ENCODE data around the gene E2F1.
"Not testable (repeated sequence)": the region's sequence is repeated elsewhere in the genome, so short reads cannot be mapped to it uniquely, and the experiment has no call there.

E2F1 gene

DNA sequence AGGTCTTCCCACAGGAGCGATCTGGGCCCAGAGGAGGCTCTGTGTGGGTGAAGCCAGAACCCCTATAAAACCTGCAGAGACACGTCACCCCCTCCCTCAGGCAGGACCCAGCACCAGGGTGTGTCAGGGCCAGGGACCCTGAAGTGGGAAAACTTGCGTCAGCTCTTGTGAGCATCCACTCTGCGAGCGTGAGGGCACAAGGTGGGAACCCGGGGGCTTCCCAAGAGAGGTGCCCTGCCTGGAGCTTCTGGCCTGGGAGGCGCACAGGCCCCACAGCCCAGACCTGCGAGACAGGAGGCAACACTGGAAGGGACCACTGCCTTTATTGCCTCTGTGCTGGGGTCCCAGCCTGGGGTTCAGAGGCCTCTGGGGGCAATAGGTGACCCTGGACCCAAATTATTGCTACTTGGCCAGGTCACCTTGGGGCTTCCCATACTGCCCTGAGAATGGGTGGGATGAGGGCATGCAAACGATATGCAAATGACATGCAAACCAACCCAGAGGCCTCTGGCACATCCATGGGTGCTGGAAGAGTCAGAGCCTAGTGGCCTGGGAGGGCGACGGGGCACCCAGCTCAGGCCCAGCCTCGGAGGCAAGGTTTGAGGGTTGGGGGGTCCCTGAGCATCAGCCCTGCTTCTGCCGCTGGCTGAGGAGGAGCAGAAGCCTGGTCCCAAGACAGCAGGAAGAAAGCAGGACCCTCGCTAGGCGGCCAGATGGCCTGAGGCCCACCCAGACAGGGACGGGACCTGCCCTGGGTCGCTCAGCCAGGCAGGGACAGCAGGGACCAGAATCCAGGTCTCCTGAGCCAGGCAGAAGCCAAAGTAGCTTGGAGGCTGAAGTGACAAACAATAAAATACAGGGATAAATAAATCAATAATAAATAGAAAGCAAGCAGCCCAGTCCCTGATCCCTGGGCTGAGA is 29.1 kb downstream of the E2F1 start:
- DNase-seq: peak; percentile 7

DNA sequence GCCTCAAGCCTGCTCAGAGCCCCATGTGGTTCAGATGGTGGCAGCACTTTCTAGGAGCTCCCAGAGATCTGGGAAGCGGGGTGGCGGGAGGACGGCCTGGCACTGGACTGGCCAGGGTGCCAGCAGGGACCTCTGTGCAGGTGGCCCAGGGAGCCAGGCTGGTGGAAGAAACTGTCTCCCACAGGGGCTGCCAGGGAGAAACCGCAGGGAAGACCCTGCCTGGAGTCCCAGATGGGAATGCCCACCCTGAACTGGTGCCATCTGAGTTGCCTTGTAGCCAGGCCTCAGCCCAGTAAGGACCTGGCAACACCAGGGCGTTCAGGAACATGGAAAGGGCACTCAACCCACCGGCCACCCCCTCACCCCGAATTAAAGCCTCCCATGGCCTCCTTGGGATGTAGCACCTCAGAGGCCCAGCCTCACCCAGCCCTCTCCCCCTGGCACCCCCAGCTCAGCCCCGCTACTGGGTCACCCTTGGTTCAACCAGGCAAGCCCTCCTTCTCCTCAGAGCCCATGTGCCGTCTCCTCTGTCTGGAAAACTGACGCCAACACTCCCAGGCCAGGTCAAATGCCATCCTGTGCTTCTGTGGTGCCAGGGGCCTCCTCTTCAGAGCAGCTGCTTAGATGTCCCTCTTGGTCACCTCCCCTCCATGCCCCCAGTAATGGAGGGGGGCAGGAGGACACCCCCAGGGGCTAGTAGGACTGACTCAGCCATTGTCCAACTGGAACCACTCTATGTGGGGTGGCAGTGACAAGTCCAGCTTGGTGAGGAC is 30.0 kb downstream of the E2F1 start:
- DNase-seq: no peak

DNA sequence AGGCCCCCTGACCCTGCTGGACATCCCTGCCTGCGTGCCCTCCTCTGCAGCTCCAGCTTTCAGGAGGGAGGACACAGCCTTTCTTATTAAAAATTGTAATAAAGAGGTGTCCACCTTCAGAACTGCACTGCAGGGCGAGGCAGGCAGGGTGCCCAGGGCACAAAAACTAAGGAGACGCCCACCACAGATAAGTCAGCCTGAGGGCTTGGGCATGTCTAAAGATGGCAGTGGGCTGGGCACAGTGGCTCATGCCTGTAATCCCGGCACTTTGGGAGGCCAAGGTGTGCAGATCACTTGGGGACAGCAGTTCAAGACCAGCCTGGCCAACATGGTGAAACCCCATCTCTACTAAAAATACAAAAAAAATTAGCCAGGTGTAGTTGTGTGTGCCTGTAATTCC is 31.0 kb downstream of the E2F1 start:
- DNase-seq: peak; percentile 2

DNA sequence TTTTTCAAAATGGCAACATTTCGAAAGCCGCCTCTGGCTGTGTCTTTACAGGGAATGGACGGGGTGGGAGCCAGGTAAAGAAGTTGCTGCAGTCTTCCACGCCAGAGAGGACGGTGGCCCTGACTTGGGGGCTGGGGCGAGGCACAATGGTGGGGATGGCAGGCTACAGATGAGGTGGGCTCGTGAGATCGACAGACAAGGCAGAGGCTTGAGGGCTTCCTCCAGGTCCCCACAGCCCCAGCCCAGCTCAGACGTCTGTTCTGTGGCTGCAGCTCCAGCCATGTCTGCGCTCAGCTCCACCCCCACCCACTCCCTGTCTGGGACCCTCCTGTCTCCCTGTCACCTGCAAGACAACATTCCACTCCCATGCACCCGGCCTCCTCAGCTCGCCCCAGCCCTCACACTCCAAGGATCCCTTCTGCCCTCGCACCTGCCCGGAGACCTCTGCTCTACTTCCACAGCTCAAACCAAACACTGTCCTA is 31.5 kb downstream of the E2F1 start:
- DNase-seq: peak; percentile 11

DNA sequence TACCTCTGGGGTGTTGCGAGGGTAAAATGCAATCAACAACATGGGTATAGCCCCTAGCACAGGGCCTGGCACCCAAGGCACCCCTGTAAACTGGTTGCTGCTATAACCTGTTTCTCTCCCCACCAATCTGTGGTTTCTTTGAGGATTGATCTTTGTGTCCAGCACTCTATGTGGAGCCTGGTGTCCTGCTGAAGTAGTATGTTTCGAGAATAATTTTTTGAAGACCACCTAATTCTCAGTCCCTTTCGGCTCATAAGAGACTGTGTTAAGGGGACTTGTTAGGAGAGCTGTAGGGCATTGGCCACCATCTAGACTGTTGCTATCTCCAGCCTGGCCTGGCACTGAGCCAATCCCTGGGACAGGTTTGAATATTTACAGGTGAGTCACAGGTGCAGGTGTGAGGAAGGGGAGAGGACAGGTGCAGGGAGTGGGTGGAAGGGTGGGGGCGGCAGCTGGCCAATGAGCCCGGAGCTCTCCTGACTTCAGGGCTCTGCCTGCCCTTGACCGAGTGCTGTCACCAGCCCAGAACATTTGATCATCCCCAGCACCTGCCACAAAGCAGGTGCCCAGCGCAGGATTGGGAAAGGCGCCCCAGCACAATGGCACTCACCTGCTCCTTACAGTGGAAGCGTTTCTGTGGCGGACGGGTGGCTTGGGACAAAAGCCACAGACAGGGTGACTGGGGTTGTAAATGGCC is 32.1 kb downstream of the E2F1 start:
- peak; percentile 6 for DNase-seq

DNA sequence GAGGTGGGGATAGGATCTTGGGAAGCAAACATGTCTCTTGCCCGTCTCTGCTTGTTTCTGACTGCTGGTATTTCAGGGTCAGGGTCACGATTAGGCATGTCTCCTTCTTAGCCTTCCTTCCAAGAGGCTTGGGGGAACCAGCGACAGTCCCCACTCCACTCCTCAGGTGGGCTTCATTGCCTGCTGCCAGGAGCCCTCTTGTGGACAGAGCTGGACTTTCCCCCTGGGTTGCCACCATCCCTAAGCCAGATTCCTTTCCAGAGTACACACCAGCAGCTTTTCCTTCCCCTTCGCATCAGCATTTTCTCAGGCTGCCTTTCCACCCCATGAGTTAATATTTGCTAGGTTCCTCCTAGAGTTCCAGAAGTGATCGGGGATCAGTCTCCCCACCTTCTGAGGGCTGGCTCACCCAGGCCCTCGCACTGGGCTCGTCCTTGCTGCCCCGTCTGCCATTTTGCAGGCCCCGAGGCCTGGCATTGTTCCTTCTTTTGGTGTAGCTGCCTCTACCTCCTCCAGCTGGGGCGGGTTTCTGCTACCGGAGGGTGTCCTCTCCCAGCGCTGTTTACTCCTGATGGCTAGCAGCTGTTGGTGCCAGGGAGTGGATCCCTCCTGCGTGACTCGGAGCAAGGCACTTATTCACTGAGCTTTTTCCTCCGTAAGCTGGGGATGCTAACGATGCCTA is 32.8 kb downstream of the E2F1 start:
- DNase-seq: peak; percentile 85

DNA sequence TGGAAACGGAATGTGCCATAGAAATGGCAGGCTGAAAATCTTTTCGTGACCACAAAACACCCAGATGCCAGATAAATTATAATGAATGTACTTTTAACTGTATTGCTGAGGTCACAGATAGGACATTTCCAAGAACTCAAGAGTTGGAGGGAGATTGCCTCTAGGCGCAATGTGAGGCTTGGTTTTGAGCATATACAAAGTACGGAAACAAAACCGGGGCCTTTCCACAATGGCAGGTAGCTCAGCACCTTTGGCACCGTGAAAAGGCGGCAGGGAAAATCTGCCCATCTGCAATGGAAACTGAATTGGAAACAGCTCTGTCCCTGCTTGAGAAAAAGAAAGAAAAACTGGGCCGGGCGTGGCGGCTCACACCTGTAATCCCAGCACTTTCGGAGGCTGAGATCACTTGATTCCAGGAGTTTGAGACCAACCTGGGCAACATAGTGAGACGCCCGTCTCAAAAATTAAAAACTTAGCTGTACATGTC is 34.6 kb downstream of the E2F1 start:
- no peak for DNase-seq

DNA sequence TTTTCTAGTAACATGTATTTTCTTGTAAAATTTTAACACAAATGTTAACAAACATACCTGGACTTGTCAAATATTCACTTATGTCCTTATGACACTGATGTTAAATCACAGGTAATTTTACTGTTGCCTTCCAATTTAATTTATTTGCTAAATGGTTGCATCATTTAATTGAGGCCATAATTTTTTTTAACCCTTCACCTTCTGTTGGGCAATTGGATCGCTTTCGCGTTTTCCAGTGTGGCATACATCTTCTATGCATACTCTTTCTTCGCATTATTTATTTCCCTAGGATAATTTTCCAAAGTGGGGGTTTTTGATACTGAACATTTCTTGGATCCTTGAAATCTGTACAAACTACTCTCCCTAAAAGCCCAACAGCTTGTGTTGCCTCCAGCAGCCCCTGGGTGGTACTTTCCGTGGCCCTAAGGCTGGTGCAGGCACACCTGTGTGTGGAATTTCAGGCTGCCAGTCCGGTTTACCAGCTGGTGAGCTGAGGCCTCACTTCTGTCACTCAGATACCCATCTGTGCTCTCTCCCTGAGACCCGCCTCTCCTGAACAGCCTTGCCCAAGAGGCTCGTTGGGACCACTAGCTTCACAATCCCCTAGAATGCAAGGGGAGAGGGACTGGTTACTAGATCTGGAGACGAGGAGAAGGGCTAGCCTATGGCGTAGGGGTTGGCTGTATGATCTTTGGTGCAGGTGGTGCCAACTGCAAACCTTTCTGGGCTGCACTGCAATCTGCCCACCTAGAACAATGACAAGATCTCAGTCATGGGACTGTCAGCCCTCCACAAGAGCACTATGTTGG is 35.2 kb downstream of the E2F1 start:
- peak; percentile 15 for DNase-seq

DNA sequence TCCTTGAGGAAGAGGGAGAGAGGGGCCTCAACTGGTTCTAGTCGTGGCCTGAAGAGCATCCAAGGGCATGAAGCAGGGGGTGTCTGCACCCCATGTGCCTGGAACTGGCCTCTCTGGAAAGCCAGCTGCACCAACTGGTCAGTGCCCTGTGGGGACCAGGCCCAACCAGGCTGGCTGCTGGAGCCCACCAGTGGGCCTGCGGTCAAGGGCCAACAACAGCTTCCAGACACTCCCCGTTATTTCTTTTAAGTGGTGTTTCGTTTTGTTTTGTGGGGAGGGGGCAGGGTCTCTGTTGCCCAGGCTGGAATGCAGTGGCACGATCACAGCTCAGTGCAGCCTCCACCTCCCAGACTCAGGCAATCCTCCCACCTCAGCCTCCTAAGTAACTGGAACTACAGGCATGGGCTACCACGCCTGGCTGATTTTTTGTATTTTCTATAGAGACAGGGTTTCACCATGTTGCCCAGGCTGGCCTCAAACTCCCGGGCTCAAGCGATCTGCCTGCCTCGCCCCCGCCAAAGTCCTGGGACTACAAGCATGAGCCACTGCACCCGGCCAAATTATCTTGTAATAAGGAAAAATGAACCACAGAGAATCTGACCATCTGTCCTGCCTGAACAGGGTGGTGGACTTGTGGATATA is 36.0 kb downstream of the E2F1 start:
- DNase-seq: peak; percentile 6

DNA sequence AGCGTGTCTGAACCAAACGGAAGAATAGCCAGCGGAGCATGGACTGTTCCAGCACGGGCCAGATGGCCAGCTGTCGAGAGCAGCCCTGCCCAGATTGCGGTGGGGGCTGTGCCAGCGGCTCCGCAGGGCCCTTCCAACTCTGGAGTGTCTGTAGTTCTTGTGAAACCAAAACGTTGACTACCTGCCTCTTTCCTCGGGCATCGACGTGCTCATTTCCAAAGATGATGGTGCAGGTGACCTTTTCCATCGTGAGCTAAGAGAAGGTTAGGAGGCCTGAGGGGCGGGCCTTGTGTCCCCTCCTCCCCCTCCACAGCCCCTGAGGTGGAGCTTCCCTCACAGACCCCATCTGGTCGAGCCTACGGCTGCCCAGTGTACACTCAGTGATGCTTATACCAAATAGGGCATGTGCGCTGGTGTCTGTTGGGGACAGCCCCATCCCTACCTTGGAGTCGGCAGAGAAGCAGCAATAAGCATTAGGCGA is 36.9 kb downstream of the E2F1 start:
- peak; percentile 63 for DNase-seq

DNA sequence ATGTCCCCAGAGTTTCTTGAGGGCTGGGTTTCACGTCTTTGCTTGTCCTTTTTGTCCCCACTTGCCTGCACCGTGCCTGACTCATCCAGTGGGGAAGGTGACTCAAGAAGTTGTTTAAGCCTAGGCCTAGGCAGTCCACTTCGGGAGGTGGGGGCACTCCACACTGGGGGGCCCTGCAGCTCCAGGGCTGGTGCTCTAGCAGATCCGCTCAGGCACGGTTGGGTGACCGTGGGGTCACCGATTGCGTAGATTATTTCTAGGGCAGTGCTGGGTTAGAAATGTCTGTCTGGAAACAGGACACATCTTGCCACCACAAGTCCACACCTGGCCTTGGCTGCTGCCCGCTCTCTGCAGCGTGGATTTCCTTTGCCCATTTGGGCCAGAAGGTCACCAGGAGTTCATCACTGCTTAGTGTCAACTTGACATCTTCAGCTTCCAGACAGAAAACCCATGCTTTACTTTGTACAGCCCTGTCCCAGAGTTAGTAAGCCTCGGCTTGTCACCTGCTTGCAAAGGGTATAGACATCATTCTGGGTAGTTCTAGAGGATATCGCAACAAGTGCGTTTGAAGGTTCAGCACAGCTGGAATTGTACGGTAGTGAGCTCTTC is 37.7 kb downstream of the E2F1 start:
- peak; percentile 36 for DNase-seq

DNA sequence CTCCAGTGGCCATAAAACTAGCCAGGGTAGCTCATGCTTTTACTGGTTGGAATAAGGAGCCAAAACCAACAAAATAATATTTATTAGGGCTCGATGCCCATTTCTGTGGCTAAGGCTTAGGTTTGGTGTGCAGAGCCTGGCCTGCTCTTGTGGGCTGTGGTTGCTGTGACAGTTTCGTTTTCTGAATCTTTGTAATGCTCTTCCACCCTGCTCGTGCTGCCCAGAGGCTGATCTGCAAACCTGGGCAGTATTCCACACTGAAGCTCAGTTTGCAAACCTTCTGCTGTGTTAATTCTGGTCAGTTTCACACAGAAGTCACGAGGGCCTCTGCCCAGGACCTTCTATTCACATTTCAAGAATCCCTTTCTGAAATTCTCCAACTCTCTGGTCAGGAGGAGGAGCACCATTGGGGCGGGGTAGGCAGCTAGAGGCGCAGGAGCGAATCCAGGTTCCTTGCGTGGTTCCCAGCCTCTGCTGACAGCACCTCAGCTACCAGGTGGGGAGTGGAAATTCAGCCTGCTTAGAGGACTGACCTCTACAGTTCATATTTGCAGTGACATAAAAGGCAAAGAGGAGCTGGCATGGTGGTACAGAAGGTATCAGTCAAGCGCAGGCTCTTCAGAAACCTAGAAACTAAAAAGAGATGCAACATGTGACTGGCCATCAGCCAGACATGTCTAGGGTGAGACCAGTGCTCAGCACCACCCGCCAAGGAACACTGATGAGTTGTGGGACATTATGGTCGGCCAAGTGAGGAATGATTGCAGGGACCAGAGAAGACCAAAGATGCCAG is 38.4 kb downstream of the E2F1 start:
- DNase-seq: peak; percentile 6

DNA sequence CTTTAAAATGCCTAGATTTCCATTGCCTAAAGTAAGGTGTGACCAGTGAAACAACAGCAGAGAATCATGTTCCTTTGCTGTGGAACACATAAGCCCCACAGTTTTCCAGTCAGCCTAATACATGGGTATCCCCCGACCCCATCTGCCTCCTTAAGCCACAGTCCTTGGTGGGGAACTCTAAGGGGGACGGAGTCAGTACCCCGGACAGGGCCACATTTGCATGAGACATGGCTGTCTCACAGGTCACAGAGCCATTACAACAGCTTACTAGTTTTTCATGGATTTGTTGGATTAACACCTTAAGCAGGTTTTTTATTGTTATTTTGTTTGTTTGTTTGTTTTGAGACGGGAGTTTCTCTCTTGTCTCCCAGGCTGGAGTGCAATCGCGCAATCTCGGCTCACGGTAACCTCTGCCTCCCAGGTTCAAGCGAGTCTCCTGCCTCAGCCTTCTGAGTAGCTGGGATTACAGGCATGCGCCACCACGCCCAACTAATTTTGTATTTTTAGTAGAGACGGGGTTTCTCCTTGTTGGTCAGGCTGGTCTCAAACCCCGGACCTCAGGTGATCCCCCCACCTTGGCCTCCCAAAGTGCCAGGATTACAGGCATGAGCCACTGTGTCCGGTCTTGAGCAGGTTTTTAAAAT is 39.1 kb downstream of the E2F1 start:
- DNase-seq: not testable (repeated sequence)

DNA sequence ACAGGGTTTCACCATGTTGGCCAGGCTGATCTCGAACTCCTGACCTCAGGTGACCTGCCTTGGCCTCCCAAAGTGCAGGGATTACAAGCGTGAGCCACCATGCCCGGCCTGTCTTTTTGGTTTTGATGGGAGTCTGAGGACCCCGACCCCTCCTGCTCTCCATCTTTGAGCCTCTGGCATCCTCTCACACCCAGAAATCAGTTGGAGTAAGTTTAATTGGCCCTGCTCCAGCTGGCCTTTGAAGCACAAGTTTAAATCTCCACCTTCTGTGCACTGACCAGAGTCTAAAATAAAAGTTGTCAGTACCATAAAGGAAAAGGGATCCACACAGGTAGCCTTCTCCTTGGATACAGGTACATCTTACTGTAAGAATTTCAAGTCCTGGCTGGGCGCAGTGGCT is 40.0 kb downstream of the E2F1 start:
- no peak for DNase-seq

DNA sequence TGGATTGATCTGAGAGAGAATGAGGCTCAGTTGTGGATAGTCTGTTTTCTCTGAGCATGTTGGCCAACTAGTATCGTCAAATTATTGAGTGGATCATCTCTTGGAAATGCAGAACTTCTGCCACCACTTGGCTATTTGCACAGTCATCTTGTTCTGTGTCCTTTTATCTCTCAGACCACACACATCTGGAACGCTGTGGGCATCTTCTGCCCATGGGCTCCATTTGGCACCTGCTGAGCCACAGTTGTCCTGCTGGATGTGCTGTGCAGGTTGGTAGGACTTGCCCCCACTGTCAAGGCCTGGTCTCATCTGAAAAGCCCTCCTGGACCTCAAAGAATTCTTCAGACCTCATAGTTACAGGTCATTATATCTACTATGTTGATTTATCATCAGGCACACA is 40.8 kb downstream of the E2F1 start:
- DNase-seq: no peak

DNA sequence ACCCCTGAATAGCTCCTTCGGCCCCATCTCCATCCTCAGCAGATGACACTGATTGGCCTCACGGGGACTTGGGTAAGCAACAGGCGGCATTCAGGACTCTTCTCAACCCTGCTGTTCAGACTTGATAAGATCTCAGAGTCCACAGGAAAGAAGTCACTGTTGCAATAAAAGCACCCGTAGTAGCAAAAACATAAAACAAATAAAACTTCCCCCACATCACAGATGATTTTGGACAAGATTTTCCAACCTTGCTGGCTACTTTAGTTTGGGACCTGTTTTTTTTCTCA is 41.2 kb downstream of the E2F1 start:
- DNase-seq: no peak

DNA sequence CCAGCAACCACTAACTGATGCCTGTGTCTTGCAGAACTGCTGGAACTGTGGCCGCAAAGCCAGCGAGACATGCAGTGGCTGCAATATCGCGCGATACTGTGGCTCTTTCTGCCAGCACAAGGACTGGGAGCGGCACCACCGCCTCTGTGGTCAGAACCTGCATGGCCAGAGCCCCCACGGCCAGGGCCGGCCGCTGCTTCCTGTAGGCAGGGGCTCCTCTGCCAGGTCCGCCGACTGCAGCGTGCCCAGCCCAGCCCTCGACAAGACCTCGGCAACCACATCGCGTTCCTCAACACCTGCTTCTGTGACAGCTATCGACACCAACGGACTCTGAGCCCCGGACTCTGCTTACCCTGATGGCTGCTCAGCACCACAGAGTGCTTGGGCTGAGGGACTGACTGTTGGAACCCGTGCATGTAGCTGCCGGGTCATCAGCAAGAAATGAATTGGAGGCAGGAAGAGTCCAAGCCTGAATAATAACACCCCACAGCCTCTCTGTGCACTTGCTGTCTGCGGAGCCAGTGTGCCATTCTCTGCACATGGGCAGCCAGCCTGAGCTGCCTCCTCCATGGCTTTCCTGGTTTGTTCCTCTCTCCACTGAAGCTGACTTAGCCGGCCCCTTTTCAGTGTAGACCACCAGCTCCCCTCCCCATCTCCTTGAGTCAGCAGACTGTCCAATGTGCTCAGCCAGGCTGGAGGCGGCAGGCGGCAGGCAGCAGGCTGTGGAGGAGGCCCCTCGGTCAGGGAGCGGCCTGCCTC is 41.7 kb downstream of the E2F1 start:
- DNase-seq: no peak

DNA sequence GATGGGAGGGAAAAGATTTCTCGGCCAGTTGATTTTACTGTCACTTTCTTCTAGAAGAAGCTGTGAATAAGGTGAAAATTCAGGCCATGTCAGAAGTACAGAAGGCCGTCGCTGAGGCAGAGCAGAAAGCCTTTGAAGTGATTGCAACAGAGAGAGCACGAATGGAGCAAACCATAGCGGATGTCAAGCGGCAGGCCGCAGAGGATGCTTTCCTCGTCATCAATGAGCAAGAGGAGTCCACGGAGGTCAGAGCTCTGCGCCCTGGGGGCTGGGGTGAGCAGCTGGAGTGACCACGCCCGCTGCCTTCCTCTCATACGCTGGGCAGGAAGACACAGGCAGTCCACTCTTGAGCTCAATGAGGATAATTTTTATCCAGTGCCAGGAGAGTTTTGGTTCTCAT is 45.9 kb downstream of the E2F1 start:
- no peak for DNase-seq

DNA sequence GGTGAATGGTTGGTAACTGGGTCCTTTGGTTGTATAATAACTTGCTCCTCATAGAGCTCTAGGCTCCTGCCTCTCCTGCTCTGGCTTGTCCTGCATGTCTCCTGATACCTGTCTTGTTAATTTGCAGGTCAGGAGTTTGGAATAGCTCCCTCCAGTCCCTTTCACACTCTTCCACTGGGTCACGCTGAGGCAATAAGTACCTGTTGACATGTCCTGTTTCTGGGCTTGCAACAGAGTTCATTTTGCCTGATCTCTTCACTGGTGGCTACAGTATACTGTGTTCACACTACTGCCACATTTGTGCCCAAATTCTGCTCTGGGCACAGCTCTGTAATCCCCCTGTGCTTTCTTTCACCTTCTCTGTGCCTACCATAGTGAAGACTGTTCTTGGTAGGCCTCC is 49.4 kb downstream of the E2F1 start:
- DNase-seq: no peak

Data from retina (tissue), 1 donor.